ENCODE data around the gene AGPAT2. TPM values are rescaled to one million over a fixed set of nuclear protein-coding genes. Genes with fewer than 3 reads are reported as not detected.
"Not testable (repeated sequence)": the region's sequence is repeated elsewhere in the genome, so short reads cannot be mapped to it uniquely, and the experiment has no call there.

The AGPAT2 gene
- total RNA-seq, 1 experiment from 2014 or later: 167 TPM

- DNase-seq (ENCODE audit: low spot score): no peak
Measured at GRCh38 chr9:136646827-136647711, 40.2 kb downstream of the AGPAT2 start.

GRCh38 chr9:136645903-136646754, 41.1 kb downstream of the AGPAT2 start:
- DNase-seq (ENCODE audit: low spot score): no peak

GRCh38 chr9:136645352-136645902, 41.8 kb downstream of the AGPAT2 start:
- no peak for DNase-seq (ENCODE audit: low spot score)

GRCh38 chr9:136644593-136645351, 42.5 kb downstream of the AGPAT2 start:
- no peak for DNase-seq (ENCODE audit: low spot score)

GRCh38 chr9:136644343-136644592, 43.0 kb downstream of the AGPAT2 start:
- DNase-seq (ENCODE audit: low spot score): peak; percentile 76

- no peak for DNase-seq (ENCODE audit: low spot score)
Measured at GRCh38 chr9:136643596-136644342, 43.5 kb downstream of the AGPAT2 start.

- DNase-seq (ENCODE audit: low spot score): no peak
Measured at GRCh38 chr9:136642439-136642921, 44.8 kb downstream of the AGPAT2 start.

- DNase-seq (ENCODE audit: low spot score): no peak
Measured at GRCh38 chr9:136640171-136641111, 46.8 kb downstream of the AGPAT2 start.

- no peak for DNase-seq (ENCODE audit: low spot score)
Measured at GRCh38 chr9:136634904-136635303, 52.4 kb downstream of the AGPAT2 start.

- DNase-seq (ENCODE audit: low spot score): not testable (repeated sequence)
Measured at GRCh38 chr9:136632491-136633106, 54.7 kb downstream of the AGPAT2 start.

- not testable (repeated sequence) for DNase-seq (ENCODE audit: low spot score)
Measured at GRCh38 chr9:136632072-136632471, 55.2 kb downstream of the AGPAT2 start.

- peak; percentile 81 for DNase-seq (ENCODE audit: low spot score)
Measured at GRCh38 chr9:136631038-136632000, 55.9 kb downstream of the AGPAT2 start.

- no peak for DNase-seq (ENCODE audit: low spot score)
Measured at GRCh38 chr9:136630662-136630992, 56.6 kb downstream of the AGPAT2 start.

- peak; percentile 61 for DNase-seq (ENCODE audit: low spot score)
Measured at GRCh38 chr9:136629879-136630661, 57.2 kb downstream of the AGPAT2 start.

- no peak for DNase-seq (ENCODE audit: low spot score)
Measured at GRCh38 chr9:136629001-136629878, 58.0 kb downstream of the AGPAT2 start.

GRCh38 chr9:136628268-136628667, 59.0 kb downstream of the AGPAT2 start:
- no peak for DNase-seq (ENCODE audit: low spot score)

Data from HT-29 (cell line).